ENCODE measurements around the gene TGIF1. TPM values are rescaled to one million over a fixed set of nuclear protein-coding genes. Genes with fewer than 3 reads are reported as not detected.

Gene TGIF1
- total and polyA plus RNA-seq, 10 donors = 25.3 to 64.5 (median 35.9) TPM

DNA sequence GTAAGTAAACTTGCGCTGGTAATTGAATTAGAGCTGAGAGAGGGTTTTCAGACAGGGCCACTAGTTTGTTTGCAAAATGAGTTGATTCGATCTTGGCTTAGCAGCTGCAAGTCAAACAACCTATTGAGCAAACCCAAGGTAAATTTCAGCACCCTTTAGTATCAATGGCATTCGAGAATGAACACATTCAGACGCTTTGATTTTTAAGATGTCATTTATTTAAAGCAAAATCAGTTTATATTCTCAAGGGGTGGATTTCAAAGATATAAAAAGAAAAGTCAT, 44.2 kb downstream of the TGIF1 start:
- TF ChIP-seq POLR2AphosphoS5 (IDR thresholded peaks at IDR 0.05) = no peak
- no peak for TF ChIP-seq POLR2A (IDR thresholded peaks at IDR 0.05)
- TF ChIP-seq, protein P1, sequence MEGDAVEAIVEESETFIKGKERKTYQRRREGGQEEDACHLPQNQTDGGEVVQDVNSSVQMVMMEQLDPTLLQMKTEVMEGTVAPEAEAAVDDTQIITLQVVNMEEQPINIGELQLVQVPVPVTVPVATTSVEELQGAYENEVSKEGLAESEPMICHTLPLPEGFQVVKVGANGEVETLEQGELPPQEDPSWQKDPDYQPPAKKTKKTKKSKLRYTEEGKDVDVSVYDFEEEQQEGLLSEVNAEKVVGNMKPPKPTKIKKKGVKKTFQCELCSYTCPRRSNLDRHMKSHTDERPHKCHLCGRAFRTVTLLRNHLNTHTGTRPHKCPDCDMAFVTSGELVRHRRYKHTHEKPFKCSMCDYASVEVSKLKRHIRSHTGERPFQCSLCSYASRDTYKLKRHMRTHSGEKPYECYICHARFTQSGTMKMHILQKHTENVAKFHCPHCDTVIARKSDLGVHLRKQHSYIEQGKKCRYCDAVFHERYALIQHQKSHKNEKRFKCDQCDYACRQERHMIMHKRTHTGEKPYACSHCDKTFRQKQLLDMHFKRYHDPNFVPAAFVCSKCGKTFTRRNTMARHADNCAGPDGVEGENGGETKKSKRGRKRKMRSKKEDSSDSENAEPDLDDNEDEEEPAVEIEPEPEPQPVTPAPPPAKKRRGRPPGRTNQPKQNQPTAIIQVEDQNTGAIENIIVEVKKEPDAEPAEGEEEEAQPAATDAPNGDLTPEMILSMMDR (IDR thresholded peaks at IDR 0.05 in 8 of 11, conservative IDR thresholded peaks at IDR 0.05 in 3 of 11) = no peak
- WGBS, 5 donors = 87 to 94% (median 92%) methylated on average over 4 of the region's 4 CpGs
- no peaks in the 10 kb centered on the region for H3K9me3 ChIP-seq
- peaks cover 0 to 21% (median 10%) of the 10 kb centered on the region in 6 donors for H3K4me1 ChIP-seq
- H3K4me3 ChIP-seq = peak overlapping the region in 1 of 8 donors; percentile 24
- intact Hi-C loops (cut with DNase I; ENCODE audit: low total_unique reads) = no loop called here
- DNase-seq = no peak
- peaks cover 0 to 11% (median 3%) of the 10 kb centered on the region in 7 donors for H3K27me3 ChIP-seq (replicated peaks in 1 of 7)
- H3K27ac ChIP-seq = peak overlapping the region in 2 of 8 donors; percentile 45 to 59
- H3K36me3 ChIP-seq = no peaks in the 10 kb centered on the region

DNA sequence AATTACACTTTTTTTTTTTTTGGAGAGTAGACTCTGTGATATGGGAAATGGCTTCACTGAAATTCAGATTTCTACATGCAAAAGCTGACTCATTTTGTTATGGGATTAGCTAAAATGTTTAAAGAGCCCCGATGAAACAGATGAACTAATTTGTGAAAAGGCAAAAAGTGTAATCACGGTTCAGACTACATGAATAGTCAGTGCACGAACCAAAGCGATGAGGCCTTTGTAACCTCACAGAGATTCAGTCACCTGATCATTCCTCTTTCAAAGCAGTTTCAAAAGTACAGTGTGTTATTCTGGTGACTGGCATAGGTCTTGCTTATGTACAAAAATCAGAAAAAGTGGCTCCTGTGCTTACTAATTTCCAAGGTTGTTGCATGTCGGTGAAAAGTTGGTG, 44.6 kb downstream of the TGIF1 start:
- intact Hi-C loops (cut with DNase I; ENCODE audit: low total_unique reads) = no loop called here
- peaks cover 0 to 15% (median 4%) of the 10 kb centered on the region in 7 donors for H3K27me3 ChIP-seq (replicated peaks in 1 of 7)
- no peak overlapping the region for H3K27ac ChIP-seq
- 79 to 87% (median 85%) methylated on average over 5 of the region's 5 CpGs for WGBS, 5 donors
- no peaks in the 10 kb centered on the region for H3K36me3 ChIP-seq
- H3K4me3 ChIP-seq = no peak overlapping the region
- DNase-seq = no peak
- H3K4me1 ChIP-seq = peaks cover 0 to 25% (median 14%) of the 10 kb centered on the region in 6 donors
- H3K9me3 ChIP-seq = no peaks in the 10 kb centered on the region
- TF ChIP-seq POLR2A (IDR thresholded peaks at IDR 0.05) = no peak
- TF ChIP-seq POLR2AphosphoS5 (IDR thresholded peaks at IDR 0.05) = no peak
- TF ChIP-seq, protein P1 (IDR thresholded peaks at IDR 0.05 in 8 of 11, conservative IDR thresholded peaks at IDR 0.05 in 3 of 11) = no peak

DNA sequence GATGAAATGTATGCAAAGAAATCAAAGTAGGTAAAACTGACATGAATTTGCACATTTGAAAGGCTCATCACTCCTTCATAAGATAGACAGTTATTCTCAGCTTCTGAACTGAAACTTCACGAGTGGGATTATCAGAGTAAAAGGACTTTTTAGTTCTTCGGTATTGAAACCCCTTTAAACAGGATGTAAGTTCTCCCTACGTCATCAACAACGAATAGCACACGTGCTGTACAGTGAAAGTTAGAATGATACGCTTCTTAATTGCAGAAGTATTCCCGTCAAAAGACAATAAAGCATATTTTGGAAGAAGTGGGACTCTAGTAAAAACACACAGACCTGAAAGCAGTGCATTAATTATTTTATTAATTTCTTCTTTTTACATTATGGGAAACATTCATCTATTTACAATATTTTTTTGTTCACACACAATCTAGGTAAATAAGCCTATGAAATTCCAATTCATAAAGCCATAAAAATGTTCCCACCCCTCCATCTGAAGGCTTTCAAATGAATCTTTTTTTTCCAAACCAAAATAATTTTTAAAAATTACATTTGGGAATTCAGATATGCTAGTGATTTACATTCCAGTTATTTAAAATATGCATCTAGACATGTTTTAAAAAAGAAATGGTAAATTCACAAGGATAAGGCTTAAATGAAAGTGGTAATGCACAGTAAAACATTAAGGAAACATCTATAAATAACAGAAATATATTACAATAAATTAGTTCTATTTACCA, 45.9 kb downstream of the TGIF1 start:
- no peak for DNase-seq
- peaks cover 0 to 36% (median 21%) of the 10 kb centered on the region in 6 donors for H3K4me1 ChIP-seq

More for the DNA sequence above, 45.9 kb downstream of the TGIF1 start:
- Histone ChIP-seq H3K4me3 (no peak overlapping the region), H3K9me3 (no peaks in the 10 kb centered on the region), H3K27ac (no peak overlapping the region), H3K27me3 (replicated peaks in 1 of 7) (peaks cover 0 to 28% (median 7%) of the 10 kb centered on the region in 7 donors), H3K36me3 (no peaks in the 10 kb centered on the region)
- TF ChIP-seq POLR2AphosphoS5 (IDR thresholded peaks at IDR 0.05) = no peak
- TF ChIP-seq, protein P1 (IDR thresholded peaks at IDR 0.05 in 8 of 11, conservative IDR thresholded peaks at IDR 0.05 in 3 of 11) = no peak
- no peak for TF ChIP-seq POLR2A (IDR thresholded peaks at IDR 0.05)
- intact Hi-C loops (cut with DNase I; ENCODE audit: low total_unique reads) = no loop called here
- 60 to 69% (median 68%) methylated on average over 7 of the region's 7 CpGs for WGBS, 5 donors

Measured in spleen (tissue), 11 donors.